ENCODE measurements around the gene INO80B. TPM values are rescaled to one million over a fixed set of nuclear protein-coding genes. Genes with fewer than 3 reads are reported as not detected.

The INO80B gene
- total and polyA plus RNA-seq, 9 of the 15 experiments (the other 6 are each of a cell fraction or from before 2014, with no cell fraction given): 0.41 to 22.6 (median 9.0) TPM

DNA sequence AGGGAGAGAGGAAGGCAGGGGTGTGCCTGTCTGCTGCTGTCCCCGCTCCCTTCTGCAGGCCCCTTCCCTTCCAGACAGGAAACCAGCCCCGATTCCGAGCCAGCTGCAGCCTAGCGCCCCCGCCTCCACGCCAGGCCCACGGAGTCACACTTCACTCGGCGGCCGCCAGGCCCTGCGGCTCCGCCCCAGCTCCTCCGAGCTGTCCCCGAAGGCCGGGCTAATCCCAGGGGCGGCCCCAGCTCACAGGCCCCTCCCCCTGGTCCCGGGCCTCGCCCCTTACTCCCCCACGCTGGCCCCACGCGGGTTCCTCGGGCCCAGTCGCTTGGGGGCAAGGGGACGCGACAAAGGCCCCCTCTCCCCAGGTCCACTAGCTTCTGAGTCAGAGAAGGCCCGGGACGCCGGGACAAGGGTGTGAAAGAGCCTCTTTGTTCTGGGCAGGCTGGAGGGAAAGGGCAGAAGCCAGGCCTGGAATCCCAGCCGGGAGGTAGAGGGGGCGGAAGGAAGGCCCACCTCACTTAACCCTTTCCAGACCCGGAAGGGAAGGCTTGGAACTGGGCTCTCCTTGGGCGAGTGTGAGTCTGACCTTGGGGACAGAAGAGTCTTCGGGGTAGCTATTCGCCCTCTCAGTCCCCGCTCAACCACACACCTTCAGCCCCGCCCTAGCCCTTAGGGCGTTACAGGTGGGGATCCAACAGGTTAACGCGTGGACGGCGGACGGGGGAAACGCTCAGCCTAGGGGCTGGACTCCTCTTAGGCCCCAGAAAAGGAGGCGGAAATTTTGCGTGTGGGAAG is 14.3 kb upstream of the INO80B start (continued):
- no peak for TF ChIP-seq PML (IDR thresholded peaks at IDR 0.05; ENCODE audit: low read length)
- TF ChIP-seq NCOA2 (IDR thresholded peaks at IDR 0.05; ENCODE audit: partially characterized antibody in 2 of 2): no peak
- no peak for TF ChIP-seq ZNF12 (CRISPR knock-in tag; IDR thresholded peaks at IDR 0.05)
- no peak for TF ChIP-seq FIP1L1 (IDR thresholded peaks at IDR 0.05; ENCODE audit: low read depth, low read length, poor library complexity, severe bottlenecking)
- no peak for TF ChIP-seq LARP7 (IDR thresholded peaks at IDR 0.05)
- TF ChIP-seq FOXJ3 (CRISPR knock-in tag; IDR thresholded peaks at IDR 0.05): no peak
- TF ChIP-seq TAF15 (IDR thresholded peaks at IDR 0.05; ENCODE audit: low read depth, low read length): no peak
- no peak; the same call in 1 of the 2 replicates for TF ChIP-seq TOE1 (IDR thresholded peaks at IDR 0.05; ENCODE audit: borderline replicate concordance)
- TF ChIP-seq TOE1 (CRISPR knock-in tag; IDR thresholded peaks at IDR 0.05; ENCODE audit: borderline replicate concordance, low read depth): no peak
- TF ChIP-seq ARNT (IDR thresholded peaks at IDR 0.05): no peak
- TF ChIP-seq PHF21A (IDR thresholded peaks at IDR 0.05; ENCODE audit: borderline replicate concordance, low read depth): no peak
- no peak for TF ChIP-seq ZNF785 (CRISPR knock-in tag; IDR thresholded peaks at IDR 0.05)
- TF ChIP-seq, protein P1, sequence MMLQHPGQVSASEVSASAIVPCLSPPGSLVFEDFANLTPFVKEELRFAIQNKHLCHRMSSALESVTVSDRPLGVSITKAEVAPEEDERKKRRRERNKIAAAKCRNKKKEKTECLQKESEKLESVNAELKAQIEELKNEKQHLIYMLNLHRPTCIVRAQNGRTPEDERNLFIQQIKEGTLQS (IDR thresholded peaks at IDR 0.05): no peak
- TF ChIP-seq, protein P1 (CRISPR knock-in tag; conservative IDR thresholded peaks at IDR 0.05): no peak
- TF ChIP-seq, protein P2, sequence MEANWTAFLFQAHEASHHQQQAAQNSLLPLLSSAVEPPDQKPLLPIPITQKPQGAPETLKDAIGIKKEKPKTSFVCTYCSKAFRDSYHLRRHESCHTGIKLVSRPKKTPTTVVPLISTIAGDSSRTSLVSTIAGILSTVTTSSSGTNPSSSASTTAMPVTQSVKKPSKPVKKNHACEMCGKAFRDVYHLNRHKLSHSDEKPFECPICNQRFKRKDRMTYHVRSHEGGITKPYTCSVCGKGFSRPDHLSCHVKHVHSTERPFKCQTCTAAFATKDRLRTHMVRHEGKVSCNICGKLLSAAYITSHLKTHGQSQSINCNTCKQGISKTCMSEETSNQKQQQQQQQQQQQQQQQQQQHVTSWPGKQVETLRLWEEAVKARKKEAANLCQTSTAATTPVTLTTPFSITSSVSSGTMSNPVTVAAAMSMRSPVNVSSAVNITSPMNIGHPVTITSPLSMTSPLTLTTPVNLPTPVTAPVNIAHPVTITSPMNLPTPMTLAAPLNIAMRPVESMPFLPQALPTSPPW (CRISPR knock-in tag; IDR thresholded peaks at IDR 0.05): peak; percentile 72
- TF ChIP-seq TEAD1 (CRISPR knock-in tag; IDR thresholded peaks at IDR 0.05): no peak
- no peak for TF ChIP-seq TRIM28 (IDR thresholded peaks at IDR 0.05)
- TF ChIP-seq ZNF408 (CRISPR knock-in tag; IDR thresholded peaks at IDR 0.05; ENCODE audit: low read depth): no peak
- TF ChIP-seq NEUROD1 (IDR thresholded peaks at IDR 0.05; ENCODE audit: borderline replicate concordance, low read depth, low read length, partially characterized antibody): peak; percentile 54
- no peak for TF ChIP-seq ZSCAN32 (CRISPR knock-in tag; IDR thresholded peaks at IDR 0.05)
- no peak for TF ChIP-seq MTF1 (CRISPR knock-in tag; IDR thresholded peaks at IDR 0.05; ENCODE audit: borderline replicate concordance)
- TF ChIP-seq GABPB1 (CRISPR knock-in tag; IDR thresholded peaks at IDR 0.05): no peak
- TF ChIP-seq ZNF830 (CRISPR knock-in tag; IDR thresholded peaks at IDR 0.05): no peak
- no peak for TF ChIP-seq NCOA6 (IDR thresholded peaks at IDR 0.05)
- TF ChIP-seq, protein P3, sequence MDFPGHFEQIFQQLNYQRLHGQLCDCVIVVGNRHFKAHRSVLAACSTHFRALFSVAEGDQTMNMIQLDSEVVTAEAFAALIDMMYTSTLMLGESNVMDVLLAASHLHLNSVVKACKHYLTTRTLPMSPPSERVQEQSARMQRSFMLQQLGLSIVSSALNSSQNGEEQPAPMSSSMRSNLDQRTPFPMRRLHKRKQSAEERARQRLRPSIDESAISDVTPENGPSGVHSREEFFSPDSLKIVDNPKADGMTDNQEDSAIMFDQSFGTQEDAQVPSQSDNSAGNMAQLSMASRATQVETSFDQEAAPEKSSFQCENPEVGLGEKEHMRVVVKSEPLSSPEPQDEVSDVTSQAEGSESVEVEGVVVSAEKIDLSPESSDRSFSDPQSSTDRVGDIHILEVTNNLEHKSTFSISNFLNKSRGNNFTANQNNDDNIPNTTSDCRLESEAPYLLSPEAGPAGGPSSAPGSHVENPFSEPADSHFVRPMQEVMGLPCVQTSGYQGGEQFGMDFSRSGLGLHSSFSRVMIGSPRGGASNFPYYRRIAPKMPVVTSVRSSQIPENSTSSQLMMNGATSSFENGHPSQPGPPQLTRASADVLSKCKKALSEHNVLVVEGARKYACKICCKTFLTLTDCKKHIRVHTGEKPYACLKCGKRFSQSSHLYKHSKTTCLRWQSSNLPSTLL (IDR thresholded peaks at IDR 0.05): no peak

Measured in K562 (cell line).